H1 (cell line): Measurements from ENCODE around the gene RPS6KA2. TPM values are rescaled to one million over a fixed set of nuclear protein-coding genes. Genes with fewer than 3 reads are reported as not detected.

Experiments
- CTCF ChIA-PET: fragments of 300-600 bp; sonication (Branson Sonifier 250); formaldehyde crosslinking; loops from one replicate; lab custom pipeline; 2021; ENCODE audit not compliant: partially characterized antibody; lab: Charles Lee
- POLR2A ChIA-PET: fragments of 300-600 bp; sonication (Branson Sonifier 250); formaldehyde crosslinking; loops from one replicate; lab custom pipeline; 2021; ENCODE audit warnings: inconsistent platforms; ENCODE audit not compliant: partially characterized antibody; lab: Charles Lee
- DNase-seq, 2 experiments: peaks; one replicate each; pipeline versions ENCODE4 v3.0.0 to v3.0.0-alpha.2; 2010 to 2022; ENCODE audit warnings: low spot score in 2 of 2, low read depth in 1 of 2, mixed read lengths in 1 of 2
- FAIRE-seq: peaks from 2 replicates; lab custom pipeline; 2011; peaks lifted over from hg19 to GRCh38; lab: Jason Lieb, UNC
- H2AFZ ChIP-seq: 2 replicates; pipeline ENCODE4 v1.8.1; 2012; ENCODE audit warnings: low read length, inconsistent platforms
- H2AK5ac ChIP-seq: 2 replicates; pipeline ENCODE4 v1.6.1; 2013; ENCODE audit warnings: low read depth, low read length
- H2BK120ac ChIP-seq: replicated peaks from 2 replicates; pipeline ENCODE3; 2013; ENCODE audit warnings: low read depth, low read length, inconsistent platforms
- H2BK12ac ChIP-seq: 2 replicates; pipeline ENCODE4 v1.6.1; 2013; ENCODE audit warnings: low read depth, low read length
- H2BK15ac ChIP-seq: 2 replicates; pipeline ENCODE4 v1.6.1; 2013; ENCODE audit warnings: low read length
- H2BK20ac ChIP-seq: 2 replicates; pipeline ENCODE4 v1.6.1; 2013; ENCODE audit warnings: low read length
- H2BK5ac ChIP-seq: 2 replicates; pipeline ENCODE4 v1.6.1; 2013; ENCODE audit warnings: low read depth, low read length
- H3K14ac ChIP-seq: 2 replicates; pipeline ENCODE4 v1.6.1; 2013; ENCODE audit warnings: inconsistent platforms; ENCODE audit not compliant: insufficient read length
- H3K18ac ChIP-seq: 2 replicates; pipeline ENCODE4 v1.6.1; 2013; ENCODE audit warnings: low read length; ENCODE audit errors: extremely low read depth
- H3K23ac ChIP-seq: 2 replicates; pipeline ENCODE4 v1.6.1; 2013; ENCODE audit warnings: inconsistent platforms; ENCODE audit not compliant: insufficient read length
- H3K23me2 ChIP-seq: 2 replicates; pipeline ENCODE4 v1.6.1; 2013; ENCODE audit warnings: low read depth, low read length
- H3K27ac ChIP-seq: 2 replicates; pipeline ENCODE4 v1.6.1; 2011; ENCODE audit warnings: low read depth, low read length, inconsistent platforms
- H3K27me3 ChIP-seq, 4 experiments: replicated peaks in 1 of 4; 1 replicate in 1 of 4; 2 replicates in 3 of 4; pipeline versions ENCODE4 v1.6.1 to v1.8.1; 2011 to 2013; ENCODE audit warnings: low read length in 3 of 4, mild to moderate bottlenecking in 3 of 4, inconsistent platforms in 2 of 4, mixed read lengths in 2 of 4, moderate library complexity in 1 of 4; ENCODE audit not compliant: control insufficient read depth in 3 of 4, insufficient read depth in 3 of 4; ENCODE audit errors: extremely low read depth in 1 of 4
- H3K36me3 ChIP-seq, 4 experiments: 2 replicates each; pipeline versions ENCODE4 v1.6.1 to v1.8.1; 2011 to 2013; ENCODE audit warnings: mild to moderate bottlenecking in 4 of 4, low read length in 3 of 4, moderate library complexity in 2 of 4, control low read depth in 1 of 4, inconsistent platforms in 1 of 4; ENCODE audit not compliant: insufficient read depth in 4 of 4, control insufficient read depth in 2 of 4
- H3K4ac ChIP-seq: replicated peaks from 2 replicates; pipeline ENCODE3; 2013; ENCODE audit warnings: low read length, low read depth, mixed read lengths, inconsistent platforms; ENCODE audit not compliant: insufficient read length
- H3K4me1 ChIP-seq, 4 experiments: replicated peaks in 1 of 4; 1 replicate in 1 of 4; 2 replicates in 3 of 4; pipeline versions ENCODE4 v1.6.1 to v1.8.1; 2011 to 2013; ENCODE audit warnings: low read length in 3 of 4, inconsistent platforms in 2 of 4, mixed read lengths in 1 of 4; ENCODE audit not compliant: insufficient read depth in 4 of 4, control insufficient read depth in 3 of 4
- H3K4me2 ChIP-seq, 2 experiments: 2 replicates each; pipeline versions ENCODE4 v1.6.1 to v1.8.1; 2011 to 2013; ENCODE audit warnings: low read depth in 2 of 2, low read length in 2 of 2, control low read depth in 1 of 2, inconsistent platforms in 1 of 2, mild to moderate bottlenecking in 1 of 2; ENCODE audit not compliant: insufficient read depth in 1 of 2
- H3K4me3 ChIP-seq, 4 experiments: fragments of 200-600, 300-600 bp in 1 of 4; sonication (generic), shearing (Covaris generic), sonication (Bioruptor Twin) in 1 of 4; 2 replicates each; pipeline versions ENCODE4 v1.5.1 to v1.8.1; 2011 to 2016; ENCODE audit warnings: low read length in 4 of 4, low read depth in 3 of 4, control low read depth in 2 of 4, inconsistent platforms in 2 of 4, mild to moderate bottlenecking in 2 of 4, mixed read lengths in 1 of 4, moderate library complexity in 1 of 4; ENCODE audit not compliant: insufficient read depth in 2 of 4; ENCODE audit errors: extremely low read depth in 1 of 4
- H3K56ac ChIP-seq: replicated peaks from 2 replicates; pipeline ENCODE3; 2013; ENCODE audit warnings: low read depth, mild to moderate bottlenecking, mixed read lengths, low read length, inconsistent platforms; ENCODE audit not compliant: insufficient read length
- H3K79me1 ChIP-seq: 2 replicates; pipeline ENCODE4 v1.6.1; 2013; ENCODE audit warnings: low read depth, low read length, control low read depth
- H3K79me2 ChIP-seq, 2 experiments: 2 replicates each; pipeline versions ENCODE4 v1.6.1 to v1.8.1; 2012 to 2013; ENCODE audit warnings: low read length in 2 of 2, mild to moderate bottlenecking in 2 of 2, inconsistent platforms in 1 of 2; ENCODE audit not compliant: insufficient read depth in 2 of 2, control insufficient read depth in 1 of 2
- H3K9ac ChIP-seq, 4 experiments: replicated peaks in 1 of 4; 1 replicate in 1 of 4; 2 replicates in 3 of 4; pipeline versions ENCODE4 v1.6.1 to v1.8.1; 2011 to 2013; ENCODE audit warnings: low read depth in 3 of 4, low read length in 3 of 4, control low read depth in 2 of 4, mild to moderate bottlenecking in 2 of 4, moderate library complexity in 2 of 4, inconsistent platforms in 1 of 4; ENCODE audit errors: extremely low read depth in 1 of 4
- H3K9me3 ChIP-seq, 2 experiments: 2 replicates each; pipeline versions ENCODE4 v1.6.1 to v1.8.1; 2012 to 2013; ENCODE audit warnings: mild to moderate bottlenecking in 2 of 2, moderate library complexity in 2 of 2, control low read depth in 1 of 2, inconsistent platforms in 1 of 2, low read depth in 1 of 2, low read length in 1 of 2, mixed read lengths in 1 of 2; ENCODE audit not compliant: insufficient read depth in 2 of 2
- H4K20me1 ChIP-seq, 2 experiments: replicated peaks in 1 of 2; 2 replicates each; pipeline versions ENCODE3 to v1.8.1; 2011 to 2013; ENCODE audit warnings: inconsistent platforms in 2 of 2, low read length in 2 of 2, mild to moderate bottlenecking in 1 of 2; ENCODE audit not compliant: insufficient read depth in 2 of 2, control insufficient read depth in 1 of 2
- H4K5ac ChIP-seq: 2 replicates; pipeline ENCODE4 v1.6.1; 2013; ENCODE audit warnings: low read length, low read depth, mixed read lengths, inconsistent platforms; ENCODE audit not compliant: insufficient read length
- H4K8ac ChIP-seq: 2 replicates; pipeline ENCODE4 v1.8.0; 2013; ENCODE audit warnings: mild to moderate bottlenecking, moderate library complexity, low read length, inconsistent platforms; ENCODE audit not compliant: insufficient read depth; ENCODE audit errors: extremely low read depth
- H4K91ac ChIP-seq: replicated peaks from 2 replicates; pipeline ENCODE3; 2013; ENCODE audit warnings: low read length, mixed read lengths, inconsistent platforms; ENCODE audit not compliant: insufficient read length
- BACH1 ChIP-seq: IDR thresholded peaks from 2 replicates; pipeline ENCODE4 v1.6.1; 2012; ENCODE audit warnings: low read length, improper control_type of control experiment
- BRCA1 ChIP-seq: IDR thresholded peaks from 2 replicates; pipeline ENCODE4 v1.6.1; 2012; ENCODE audit warnings: low read depth, low read length, improper control_type of control experiment
- CBX5 ChIP-seq: fragments of 300-800, 300-1000 bp; sonication (generic); IDR thresholded peaks from 2 replicates; pipeline ENCODE4 v1.7.1; 2016; ENCODE audit warnings: antibody characterized with exemption, low read length, low read depth
- CHD2 ChIP-seq: IDR thresholded peaks from 2 replicates; pipeline ENCODE4 v1.6.1; 2012; ENCODE audit warnings: low read length, improper control_type of control experiment
- CTBP2 ChIP-seq: IDR thresholded peaks from 2 replicates; pipeline ENCODE4 v1.7.0; 2011; ENCODE audit warnings: borderline replicate concordance, mild to moderate bottlenecking, moderate library complexity, mixed read lengths, low read length; ENCODE audit not compliant: insufficient read depth, insufficient read length
- KDM1A ChIP-seq: fragments of 200-600, 300-600 bp; sonication (generic); IDR thresholded peaks from 2 replicates; pipeline ENCODE4 v1.7.1; 2016; ENCODE audit warnings: mild to moderate bottlenecking, low read length, borderline replicate concordance
- KDM4A ChIP-seq: IDR thresholded peaks from one replicate; pipeline ENCODE4 v1.7.1; 2012; ENCODE audit warnings: low read depth, mild to moderate bottlenecking, moderate library complexity, low read length, inconsistent platforms; ENCODE audit not compliant: severe bottlenecking
- POLR2A ChIP-seq, 2 experiments: IDR thresholded peaks; 1 replicate in 1 of 2; 2 replicates in 1 of 2; pipeline ENCODE4 v1.6.1; 2011; ENCODE audit warnings: low read depth in 2 of 2, low read length in 2 of 2, mild to moderate bottlenecking in 2 of 2; ENCODE audit errors: control extremely low read depth in 1 of 2
- POLR2AphosphoS5 ChIP-seq: IDR thresholded peaks from 2 replicates; pipeline ENCODE4 v1.6.1; 2011; ENCODE audit warnings: low read depth, low read length
- RFX5 ChIP-seq: IDR thresholded peaks from 2 replicates; pipeline ENCODE4 v1.6.1; 2011; ENCODE audit warnings: low read depth, low read length, improper control_type of control experiment, borderline replicate concordance
- SP1 ChIP-seq: IDR thresholded peaks from 2 replicates; pipeline ENCODE4 v1.6.1; 2011; ENCODE audit warnings: low read depth, low read length
- SP2 ChIP-seq: IDR thresholded peaks from 2 replicates; pipeline ENCODE4 v1.6.1; 2012; ENCODE audit warnings: mild to moderate bottlenecking, low read length, inconsistent platforms
- TAF7 ChIP-seq: optimal IDR thresholded peaks from 2 replicates; pipeline ENCODE3; 2011; ENCODE audit warnings: low read depth, mild to moderate bottlenecking, inconsistent platforms, low read length, moderate library complexity, borderline replicate concordance
- TCF12 ChIP-seq: IDR thresholded peaks from 2 replicates; pipeline ENCODE4 v1.6.1; 2011; ENCODE audit warnings: low read depth, mild to moderate bottlenecking, low read length
- WGBS, 2 experiments: shearing (Covaris generic) in 1 of 2; methylation state at CpG; one replicate each; pipeline versions ENCODE4 v1.1.6 to v1.1.7; 2013 to 2015; ENCODE audit warnings: low lambda C conversion rate in 2 of 2, mixed read lengths in 2 of 2, inconsistent platforms in 1 of 2, low coverage in 1 of 2, missing lambda C conversion rate in 1 of 2; ENCODE audit not compliant: insufficient replicate concordance in 2 of 2, insufficient coverage in 1 of 2, insufficient read length in 1 of 2; ENCODE audit errors: extremely low coverage in 1 of 2, missing lambda C conversion rate in 1 of 2; 5-methylcytosine and 5-hydroxymethylcytosine counted together
- polyA plus RNA-seq, 7 experiments: library from polyadenylated mRNA; depleted of rRNA in 3 of 7; stranded (reverse) in 5 of 7; unstranded in 2 of 7; fragments of >200 nt in 5 of 7; fragments of 200-250 nt in 2 of 7; gene quantifications; 1 replicate in 5 of 7; 2 replicates in 1 of 7; 4 replicates in 1 of 7; pipeline versions ENCODE4 v1.2.1 to v1.2.3, GENCODE V29; 2011 to 2013; ENCODE audit warnings: missing spikeins in 2 of 7, mixed read lengths in 2 of 7
- total RNA-seq: library from RNA; stranded (reverse); fragmentation: NEBNext Ultra II Directional; extraction: Animal tissue kit (Norgen Biotek cat#: 25700); gene quantifications from 2 replicates; pipeline ENCODE4 v1.2.1, GENCODE V29; 2021
- TF ChIP-seq, protein P1 (sequence below): IDR thresholded peaks from 2 replicates; pipeline ENCODE4 v1.6.1; 2012; ENCODE audit warnings: low read length, inconsistent platforms

Gene RPS6KA2
- total and polyA plus RNA-seq, 2 of the 8 experiments (the other 6 are each of a cell fraction or from before 2014, with no cell fraction given) = 8.8 to 25.7 TPM

- Histone ChIP-seq H3K79me1 (no peaks in the 10 kb centered on the region), H3K79me2 (no peaks in the 10 kb centered on the region), H3K4ac (no peak overlapping the region), H3K23me2 (no peaks in the 10 kb centered on the region), H4K5ac (no peak overlapping the region), H2BK20ac (no peak overlapping the region), H3K4me1 (no peaks in the 10 kb centered on the region; a peak in 1 of 7 replicates), H3K27me3 (no peaks in the 10 kb centered on the region; a peak in 1 of 7 replicates), H3K9me3 (no peaks in the 10 kb centered on the region), H3K4me2 (no peak overlapping the region), H3K56ac (no peak overlapping the region), H4K91ac (no peak overlapping the region), H3K18ac (no peak overlapping the region), H3K4me3 (no peak overlapping the region), H4K20me1 (no peaks in the 10 kb centered on the region), H2BK5ac (no peak overlapping the region), H3K23ac (no peak overlapping the region), H2BK15ac (no peak overlapping the region), H2AK5ac (no peak overlapping the region), H2BK12ac (no peak overlapping the region), H3K36me3 (0 out of 8 replicates have a peak, but pooled peaks cover 0 to 3% (median 0%) of the 10 kb centered on the region in 4 experiments), H2AFZ (no peak overlapping the region), H3K9ac (no peak overlapping the region), H3K27ac (no peak overlapping the region), H4K8ac (no peak overlapping the region), H2BK120ac (no peak overlapping the region), H3K14ac (no peak overlapping the region)
- no peak for DNase-seq
- no peak for FAIRE-seq
- TF ChIP-seq POLR2A (IDR thresholded peaks at IDR 0.05; ENCODE audit: control extremely low read depth in 1 of 2, low read depth in 2 of 2, low read length in 2 of 2) (no peak), CBX5 (no peak), CTBP2 (no peak), RFX5 (no peak), CHD2 (no peak), POLR2AphosphoS5 (no peak), TAF7 (no peak), SP2 (no peak), KDM1A (no peak), SP1 (no peak), BRCA1 (no peak), KDM4A (no peak), BACH1 (no peak), TCF12 (no peak)
- TF ChIP-seq, protein P1, sequence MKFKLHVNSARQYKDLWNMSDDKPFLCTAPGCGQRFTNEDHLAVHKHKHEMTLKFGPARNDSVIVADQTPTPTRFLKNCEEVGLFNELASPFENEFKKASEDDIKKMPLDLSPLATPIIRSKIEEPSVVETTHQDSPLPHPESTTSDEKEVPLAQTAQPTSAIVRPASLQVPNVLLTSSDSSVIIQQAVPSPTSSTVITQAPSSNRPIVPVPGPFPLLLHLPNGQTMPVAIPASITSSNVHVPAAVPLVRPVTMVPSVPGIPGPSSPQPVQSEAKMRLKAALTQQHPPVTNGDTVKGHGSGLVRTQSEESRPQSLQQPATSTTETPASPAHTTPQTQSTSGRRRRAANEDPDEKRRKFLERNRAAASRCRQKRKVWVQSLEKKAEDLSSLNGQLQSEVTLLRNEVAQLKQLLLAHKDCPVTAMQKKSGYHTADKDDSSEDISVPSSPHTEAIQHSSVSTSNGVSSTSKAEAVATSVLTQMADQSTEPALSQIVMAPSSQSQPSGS = no peak
- POLR2A ChIA-PET = no interaction called here
- CTCF ChIA-PET = no interaction called here
- WGBS, 2 experiments = 86% methylated on average over 12 of the region's 12 CpGs; no CpG with 5 or more reads in 1 of the 2 experiments
These were observed 154.4 kb downstream of the RPS6KA2 start for GRCh38 chr6:166472636-166473035.
